ENCODE results near the gene SCRN1.

The SCRN1 gene

GRCh38 chr7:29945259-29945809 lies 44.3 kb downstream of the SCRN1 start:
- Histone ChIP-seq H3K27ac (no peak overlapping the region), H3K36me3 (ENCODE audit: insufficient read depth, low read length) (peaks cover 37% of the 10 kb centered on the region), H3K9me3 (ENCODE audit: low read depth, low read length) (no peaks in the 10 kb centered on the region), H3K4me3 (no peak overlapping the region), H3K9ac (ENCODE audit: insufficient read length) (no peak overlapping the region)
- TF ChIP-seq FOXP2 (optimal IDR thresholded peaks at IDR 0.05; ENCODE audit: control extremely low read depth, extremely low read length, insufficient read depth) (no peak), POLR2AphosphoS5 (IDR thresholded peaks at IDR 0.05; ENCODE audit: borderline replicate concordance, low read depth, low read length) (no peak)
- no peak for DNase-seq (ENCODE audit: low read depth, low spot score)

GRCh38 chr7:29940199-29940598 lies 49.4 kb downstream of the SCRN1 start:
- H3K4me3 ChIP-seq = no peak overlapping the region
- H3K9me3 ChIP-seq (ENCODE audit: low read depth, low read length) = no peaks in the 10 kb centered on the region
- H3K36me3 ChIP-seq (ENCODE audit: insufficient read depth, low read length) = peaks cover 70% of the 10 kb centered on the region
- no peak overlapping the region for H3K9ac ChIP-seq (ENCODE audit: insufficient read length)
- no peak overlapping the region for H3K27ac ChIP-seq
- DNase-seq (ENCODE audit: low read depth, low spot score) = no peak
- TF ChIP-seq POLR2AphosphoS5 (IDR thresholded peaks at IDR 0.05; ENCODE audit: borderline replicate concordance, low read depth, low read length) = no peak
- no peak for TF ChIP-seq FOXP2 (optimal IDR thresholded peaks at IDR 0.05; ENCODE audit: control extremely low read depth, extremely low read length, insufficient read depth)
- TF ChIP-seq EZH2 (IDR thresholded peaks at IDR 0.05) = no peak

- H3K4me3 ChIP-seq = no peak overlapping the region
- no peak for DNase-seq (ENCODE audit: low read depth, low spot score)
- TF ChIP-seq FOXP2 (optimal IDR thresholded peaks at IDR 0.05; ENCODE audit: control extremely low read depth, extremely low read length, insufficient read depth) (no peak), EZH2 (IDR thresholded peaks at IDR 0.05) (no peak), POLR2AphosphoS5 (IDR thresholded peaks at IDR 0.05; ENCODE audit: borderline replicate concordance, low read depth, low read length) (no peak)
- H3K36me3 ChIP-seq (ENCODE audit: insufficient read depth, low read length) = peaks cover 62% of the 10 kb centered on the region
- H3K9me3 ChIP-seq (ENCODE audit: low read depth, low read length) = no peaks in the 10 kb centered on the region
- no peak overlapping the region for H3K27ac ChIP-seq
- H3K9ac ChIP-seq (ENCODE audit: insufficient read length) = no peak overlapping the region
Measured at GRCh38 chr7:29937132-29937531, 52.5 kb downstream of the SCRN1 start.

GRCh38 chr7:29935111-29935510 lies 54.5 kb downstream of the SCRN1 start:
- TF ChIP-seq FOXP2 (optimal IDR thresholded peaks at IDR 0.05; ENCODE audit: control extremely low read depth, extremely low read length, insufficient read depth) (no peak), EZH2 (IDR thresholded peaks at IDR 0.05) (no peak), POLR2AphosphoS5 (IDR thresholded peaks at IDR 0.05; ENCODE audit: borderline replicate concordance, low read depth, low read length) (no peak)
- H3K4me3 ChIP-seq = no peak overlapping the region
- no peak overlapping the region for H3K9ac ChIP-seq (ENCODE audit: insufficient read length)
- DNase-seq (ENCODE audit: low read depth, low spot score) = no peak
- H3K36me3 ChIP-seq (ENCODE audit: insufficient read depth, low read length) = peaks cover 52% of the 10 kb centered on the region
- H3K9me3 ChIP-seq (ENCODE audit: low read depth, low read length) = no peaks in the 10 kb centered on the region
- H3K27ac ChIP-seq = no peak overlapping the region

GRCh38 chr7:29929018-29929807 lies 60.4 kb downstream of the SCRN1 start:
- Histone ChIP-seq H3K4me3 (no peak overlapping the region), H3K9ac (ENCODE audit: insufficient read length) (no peak overlapping the region), H3K36me3 (ENCODE audit: insufficient read depth, low read length) (peaks cover 8% of the 10 kb centered on the region; the same call in 1 of the 2 replicates), H3K27ac (no peak overlapping the region), H3K9me3 (ENCODE audit: low read depth, low read length) (no peaks in the 10 kb centered on the region)
- TF ChIP-seq POLR2AphosphoS5 (IDR thresholded peaks at IDR 0.05; ENCODE audit: borderline replicate concordance, low read depth, low read length) = no peak
- TF ChIP-seq EZH2 (IDR thresholded peaks at IDR 0.05) = no peak
- no peak for TF ChIP-seq FOXP2 (optimal IDR thresholded peaks at IDR 0.05; ENCODE audit: control extremely low read depth, extremely low read length, insufficient read depth)
- DNase-seq (ENCODE audit: low read depth, low spot score) = no peak

- Histone ChIP-seq H3K27ac (no peak overlapping the region), H3K36me3 (ENCODE audit: insufficient read depth, low read length) (peaks cover 8% of the 10 kb centered on the region; the same call in 1 of the 2 replicates), H3K4me3 (no peak overlapping the region), H3K9me3 (ENCODE audit: low read depth, low read length) (no peaks in the 10 kb centered on the region), H3K9ac (ENCODE audit: insufficient read length) (no peak overlapping the region)
- no peak for DNase-seq (ENCODE audit: low read depth, low spot score)
- TF ChIP-seq FOXP2 (optimal IDR thresholded peaks at IDR 0.05; ENCODE audit: control extremely low read depth, extremely low read length, insufficient read depth) = no peak
- no peak for TF ChIP-seq EZH2 (IDR thresholded peaks at IDR 0.05)
- no peak for TF ChIP-seq POLR2AphosphoS5 (IDR thresholded peaks at IDR 0.05; ENCODE audit: borderline replicate concordance, low read depth, low read length)
Measured at GRCh38 chr7:29926741-29927140, 62.9 kb downstream of the SCRN1 start.

GRCh38 chr7:29926216-29926615 lies 63.4 kb downstream of the SCRN1 start:
- Histone ChIP-seq H3K9ac (ENCODE audit: insufficient read length) (no peak overlapping the region), H3K36me3 (ENCODE audit: insufficient read depth, low read length) (peaks cover 8% of the 10 kb centered on the region; the same call in 1 of the 2 replicates), H3K27ac (no peak overlapping the region), H3K4me3 (no peak overlapping the region), H3K9me3 (ENCODE audit: low read depth, low read length) (no peaks in the 10 kb centered on the region)
- TF ChIP-seq POLR2AphosphoS5 (IDR thresholded peaks at IDR 0.05; ENCODE audit: borderline replicate concordance, low read depth, low read length) (no peak), FOXP2 (optimal IDR thresholded peaks at IDR 0.05; ENCODE audit: control extremely low read depth, extremely low read length, insufficient read depth) (no peak)
- no peak for DNase-seq (ENCODE audit: low read depth, low spot score)

- Histone ChIP-seq H3K9ac (ENCODE audit: insufficient read length) (no peak overlapping the region), H3K4me3 (no peak overlapping the region), H3K9me3 (ENCODE audit: low read depth, low read length) (no peaks in the 10 kb centered on the region), H3K36me3 (ENCODE audit: insufficient read depth, low read length) (no peaks in the 10 kb centered on the region), H3K27ac (no peak overlapping the region)
- TF ChIP-seq EZH2 (IDR thresholded peaks at IDR 0.05) (no peak), FOXP2 (optimal IDR thresholded peaks at IDR 0.05; ENCODE audit: control extremely low read depth, extremely low read length, insufficient read depth) (no peak), POLR2AphosphoS5 (IDR thresholded peaks at IDR 0.05; ENCODE audit: borderline replicate concordance, low read depth, low read length) (no peak)
- no peak for DNase-seq (ENCODE audit: low read depth, low spot score)
Measured at GRCh38 chr7:29924684-29925083, 64.9 kb downstream of the SCRN1 start.
